ENCODE results near the gene RPP14. TPM values are rescaled to one million over a fixed set of nuclear protein-coding genes. Genes with fewer than 3 reads are reported as not detected.

Gene RPP14
- total RNA-seq, 4 donors from 2014 or later, result 9.2 to 25.1 (median 18.8) TPM

- no peak overlapping the region for H3K4me3 ChIP-seq
- no peak for TF ChIP-seq EP300 (IDR thresholded peaks at IDR 0.05; ENCODE audit: low read depth)
- no peak for TF ChIP-seq POLR2A (IDR thresholded peaks at IDR 0.05)
- no peak for TF ChIP-seq POLR2AphosphoS5 (IDR thresholded peaks at IDR 0.05)
- no peak for TF ChIP-seq CTCF (IDR thresholded peaks at IDR 0.05)
- H3K36me3 ChIP-seq, result no peaks in the 10 kb centered on the region
- no peak overlapping the region for H3K27ac ChIP-seq
- no peaks in the 10 kb centered on the region for H3K4me1 ChIP-seq
- no peaks in the 10 kb centered on the region for H3K9me3 ChIP-seq
- DNase-seq, result no peak
- in situ Hi-C loops (cut with MboI; ENCODE audit: low pct_ligation_motif_present in 1 of 4, low pct_unique_long_range_greater_than_20kb in 1 of 4, low sequenced_read_pairs in 3 of 4) (loop anchor here in 2 of 4 donors (5.0 to 10.0 kb wide), 2 partner anchors 54 to 117 kb away; no protein-coding TSS in a partner anchor), intact Hi-C loops (cut with DNase I; ENCODE audit: low total_unique reads) (no loop called here)
- peaks cover 20% of the 10 kb centered on the region for H3K27me3 ChIP-seq
- WGBS, 2 donors (ENCODE audit: low coverage in 1 of 2), result 44 to 50% methylated on average over 2 of the region's 2 CpGs
Observed at GRCh38 chr3:58299075-58299474, 7.0 kb upstream of the RPP14 start.

- no peak for DNase-seq
- Histone ChIP-seq H3K4me3 (no peak overlapping the region), H3K9me3 (no peaks in the 10 kb centered on the region), H3K27ac (no peak overlapping the region), H3K27me3 (peaks cover 20% of the 10 kb centered on the region), H3K36me3 (no peaks in the 10 kb centered on the region), H3K4me1 (no peaks in the 10 kb centered on the region)
- WGBS, 2 donors (ENCODE audit: low coverage in 1 of 2), result 0 to 18% methylated on average over 1 to 8 of the region's 8 CpGs
- intact Hi-C loops (cut with DNase I; ENCODE audit: low total_unique reads) (loop anchor here (2.0 kb wide), 1 partner anchor 121 kb away; no protein-coding TSS in a partner anchor), in situ Hi-C loops (cut with MboI; ENCODE audit: low pct_ligation_motif_present in 1 of 4, low pct_unique_long_range_greater_than_20kb in 1 of 4, low sequenced_read_pairs in 3 of 4) (loop anchor here (5.0 to 25.0 kb wide), 4 partner anchors 55 to 237 kb away; partner anchors contain the start of gene ACOX2 (in 1 of the 4))
- peak; percentile 45 to 65 (median 55) for TF ChIP-seq CTCF (IDR thresholded peaks at IDR 0.05)
- no peak for TF ChIP-seq EP300 (IDR thresholded peaks at IDR 0.05; ENCODE audit: low read depth)
- TF ChIP-seq POLR2A (IDR thresholded peaks at IDR 0.05), result no peak
- no peak for TF ChIP-seq POLR2AphosphoS5 (IDR thresholded peaks at IDR 0.05)
Observed at GRCh38 chr3:58299839-58300516, 6.1 kb upstream of the RPP14 start.

- in situ Hi-C loops (cut with MboI; ENCODE audit: low pct_ligation_motif_present in 1 of 4, low pct_unique_long_range_greater_than_20kb in 1 of 4, low sequenced_read_pairs in 3 of 4), result loop anchor here in 1 of 4 donors (25.0 kb wide), 1 partner anchor 230 kb away; the partner anchor contains the start of gene ACOX2
- WGBS, 2 donors (ENCODE audit: low coverage in 1 of 2), result 19 to 20% methylated on average over 9 to 10 of the region's 10 CpGs
- peak; percentile 46 for DNase-seq
- Histone ChIP-seq H3K4me3 (peak overlapping the region; percentile 65 to 92 (median 87)), H3K9me3 (no peaks in the 10 kb centered on the region), H3K27ac (peak overlapping the region; percentile 95 to 96 (median 96)), H3K4me1 (peaks cover 12 to 27% (median 23%) of the 10 kb centered on the region in 4 donors), H3K27me3 (no peaks in the 10 kb centered on the region), H3K36me3 (peaks cover 0 to 26% (median 13%) of the 10 kb centered on the region in 4 donors)
- TF ChIP-seq CTCF (IDR thresholded peaks at IDR 0.05) (peak; percentile 22 to 52 (median 37)), POLR2AphosphoS5 (IDR thresholded peaks at IDR 0.05) (no peak)
- intact Hi-C loops (cut with DNase I; ENCODE audit: low total_unique reads), result loop anchor here (5.0 kb wide), 1 partner anchor 70 kb away; the partner anchor contains the start of gene ABHD6
Observed at GRCh38 chr3:58307639-58308215, 1.7 kb downstream of the RPP14 start.

GRCh38 chr3:58308728-58309127 is 2.7 kb downstream of the RPP14 start:
- Histone ChIP-seq H3K36me3 (peaks cover 0 to 29% (median 14%) of the 10 kb centered on the region in 4 donors), H3K27ac (peak overlapping the region in 2 of 4 donors; percentile 95 to 96), H3K9me3 (no peaks in the 10 kb centered on the region), H3K4me1 (peaks cover 12 to 27% (median 23%) of the 10 kb centered on the region in 4 donors), H3K27me3 (no peaks in the 10 kb centered on the region), H3K4me3 (no peak overlapping the region)
- DNase-seq, result no peak
- WGBS, 2 donors (ENCODE audit: low coverage in 1 of 2), result 38% methylated on average over 1 of the region's 1 CpG; no CpG with 5 or more reads in 1 of the 2 donors
- TF ChIP-seq POLR2A (IDR thresholded peaks at IDR 0.05) (no peak), CTCF (IDR thresholded peaks at IDR 0.05) (no peak), POLR2AphosphoS5 (IDR thresholded peaks at IDR 0.05) (no peak), EP300 (IDR thresholded peaks at IDR 0.05; ENCODE audit: low read depth) (no peak)
- intact Hi-C loops (cut with DNase I; ENCODE audit: low total_unique reads), result loop anchor here (5.0 kb wide), 1 partner anchor 71 kb away; the partner anchor contains the start of gene ABHD6
- in situ Hi-C loops (cut with MboI; ENCODE audit: low pct_ligation_motif_present in 1 of 4, low pct_unique_long_range_greater_than_20kb in 1 of 4, low sequenced_read_pairs in 3 of 4), result loop anchor here in 1 of 4 donors (25.0 kb wide), 1 partner anchor 229 kb away; the partner anchor contains the start of gene ACOX2
